Kasumi-1 (cell line): ENCODE measurements around the gene ZBTB8OS.

Experiments used
- DNase-seq, 2 experiments: peaks; one replicate each; lab custom pipeline; 2025; lab: John Stamatoyannopoulos, UW

ZBTB8OS gene

DNA sequence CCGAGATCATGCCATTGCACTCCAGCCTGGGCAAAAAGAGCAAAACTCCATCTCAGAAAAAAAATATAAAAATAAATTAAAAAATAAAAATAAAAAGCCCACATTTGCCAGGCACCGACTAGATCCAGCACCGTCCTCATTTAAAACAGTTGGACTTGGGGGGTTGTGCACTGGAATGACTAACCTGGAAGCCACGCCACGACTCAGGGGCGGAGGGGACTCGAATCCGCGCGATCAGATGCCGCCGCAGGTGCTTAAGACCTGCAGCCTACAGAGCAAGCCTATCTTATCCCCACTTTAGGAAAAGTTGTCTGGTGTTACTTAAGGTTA, 38.5 kb downstream of the ZBTB8OS start:
- DNase-seq, result no peak

GRCh38 chr1:32609180-32609579, 41.2 kb downstream of the ZBTB8OS start:
- DNase-seq, result no peak

DNA sequence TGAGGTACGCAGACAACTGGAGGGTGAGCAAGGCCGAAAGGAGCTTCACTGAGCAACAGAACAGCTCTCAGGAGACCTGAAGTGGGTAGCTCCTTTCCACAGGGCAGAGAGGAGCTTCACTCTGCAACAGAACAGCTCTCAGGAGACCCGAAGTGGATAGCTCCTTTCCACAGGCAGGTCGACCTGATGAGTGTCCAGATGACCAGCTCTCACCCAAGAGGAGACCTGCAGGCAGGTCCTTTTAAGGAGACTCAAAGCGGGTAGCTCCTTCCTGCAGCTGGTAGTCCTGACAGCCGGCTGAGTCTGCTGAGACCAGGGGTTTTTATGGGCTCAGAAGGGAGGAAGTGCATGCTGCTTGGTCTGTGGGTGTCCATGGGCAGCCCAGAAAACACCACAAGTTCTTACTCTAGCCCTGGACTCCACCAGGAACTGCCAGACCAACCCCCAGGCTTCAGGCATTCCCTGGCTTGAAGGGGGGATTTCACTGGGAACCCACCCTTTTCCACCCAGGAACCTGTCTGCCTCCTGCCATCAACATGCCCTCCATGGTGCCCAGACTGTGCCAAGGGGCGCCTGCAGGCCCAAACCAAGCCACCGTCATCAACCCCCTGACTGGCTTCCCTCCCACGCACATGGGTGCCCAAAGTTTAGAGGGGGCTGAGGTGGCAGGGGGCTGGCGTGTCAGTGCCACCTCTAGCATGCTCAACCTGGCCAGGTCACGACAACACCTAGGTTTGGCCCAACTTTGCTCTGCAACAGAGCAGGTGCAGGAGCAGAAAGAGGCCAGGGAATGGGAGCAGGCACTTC, 43.6 kb downstream of the ZBTB8OS start:
- no peak for DNase-seq

DNA sequence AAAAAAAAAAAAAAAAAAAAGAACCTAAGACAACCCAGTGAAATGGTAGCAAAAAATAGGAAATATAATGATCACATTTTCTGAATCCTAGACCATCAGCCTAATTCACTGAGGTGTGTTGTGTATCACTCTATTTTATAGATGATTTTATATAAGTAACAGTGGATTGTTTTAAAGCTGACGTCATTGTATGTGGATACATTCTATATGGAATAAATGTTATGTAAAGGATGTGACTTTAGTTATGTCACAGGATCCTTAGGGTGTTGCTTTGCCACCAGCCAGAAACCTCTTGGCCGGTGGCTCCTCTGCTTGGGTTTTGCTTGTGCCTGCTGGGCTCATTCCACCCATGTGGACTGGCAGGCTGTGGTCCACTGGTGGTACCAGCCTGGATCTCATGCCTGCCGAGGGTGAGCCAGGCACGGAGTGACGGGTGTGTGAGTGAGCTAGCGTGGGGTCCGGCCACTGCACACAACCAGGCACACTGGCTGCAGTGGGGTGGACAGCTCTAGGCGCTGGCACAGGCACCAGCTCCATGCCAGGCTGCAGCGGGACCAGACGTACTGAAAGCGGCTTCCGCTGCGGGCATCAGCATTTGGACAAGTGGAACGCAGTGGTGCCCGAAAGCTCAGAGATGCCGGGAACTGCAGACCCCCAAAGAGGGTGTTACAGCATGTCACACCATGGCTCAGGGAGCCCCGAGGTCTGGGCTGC, 44.5 kb downstream of the ZBTB8OS start:
- DNase-seq, result no peak

DNA sequence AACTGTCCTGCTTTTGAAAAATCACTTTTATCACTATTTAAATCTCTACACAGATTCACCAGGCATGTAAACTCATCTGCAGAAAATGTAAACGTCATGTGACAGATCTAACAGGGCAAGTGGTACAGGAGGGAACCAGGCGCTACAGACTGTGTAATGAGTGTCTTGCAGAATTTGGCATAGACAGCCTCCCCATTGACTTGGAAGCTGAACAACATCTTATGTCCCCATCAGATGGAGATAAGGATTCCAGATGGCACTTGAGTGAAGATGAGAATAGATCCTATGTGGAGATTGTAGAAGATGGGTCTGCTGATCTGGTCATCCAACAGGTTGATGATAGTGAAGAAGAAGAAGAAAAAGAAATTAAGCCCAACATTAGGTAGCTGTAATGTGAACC, 50.3 kb downstream of the ZBTB8OS start:
- no peak for DNase-seq

DNA sequence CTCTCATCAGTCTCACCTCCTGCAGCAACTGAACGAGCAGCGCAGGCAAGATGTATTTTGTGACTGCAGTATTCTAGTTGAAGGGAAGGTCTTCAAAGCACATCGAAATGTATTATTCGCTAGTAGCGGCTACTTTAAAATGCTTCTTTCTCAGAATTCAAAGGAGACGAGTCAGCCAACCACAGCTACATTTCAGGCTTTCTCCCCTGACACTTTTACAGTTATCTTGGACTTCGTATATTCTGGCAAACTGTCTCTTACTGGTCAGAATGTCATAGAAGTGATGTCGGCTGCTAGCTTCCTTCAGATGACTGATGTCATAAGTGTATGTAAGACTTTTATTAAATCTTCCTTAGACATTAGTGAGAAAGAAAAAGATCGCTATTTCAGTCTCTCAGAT, 57.4 kb downstream of the ZBTB8OS start:
- DNase-seq, result no peak

GRCh38 chr1:32580348-32581017, 69.9 kb downstream of the ZBTB8OS start:
- no peak for DNase-seq
